ENCODE data around the gene MMP2.

GRCh38 chr16:55489119-55489955 lies 10.3 kb downstream of the MMP2 start:
- TF ChIP-seq CTCF (IDR thresholded peaks at IDR 0.05; ENCODE audit: poor library complexity) = no peak
- TF ChIP-seq EZH2phosphoT487 (IDR thresholded peaks at IDR 0.05; ENCODE audit: low read depth, severe bottlenecking, unreplicated experiment) = no peak
- no peak for TF ChIP-seq EZH2 (IDR thresholded peaks at IDR 0.05; ENCODE audit: borderline replicate concordance)
